ENCODE data around the gene HMGCS2.

Gene HMGCS2

DNA sequence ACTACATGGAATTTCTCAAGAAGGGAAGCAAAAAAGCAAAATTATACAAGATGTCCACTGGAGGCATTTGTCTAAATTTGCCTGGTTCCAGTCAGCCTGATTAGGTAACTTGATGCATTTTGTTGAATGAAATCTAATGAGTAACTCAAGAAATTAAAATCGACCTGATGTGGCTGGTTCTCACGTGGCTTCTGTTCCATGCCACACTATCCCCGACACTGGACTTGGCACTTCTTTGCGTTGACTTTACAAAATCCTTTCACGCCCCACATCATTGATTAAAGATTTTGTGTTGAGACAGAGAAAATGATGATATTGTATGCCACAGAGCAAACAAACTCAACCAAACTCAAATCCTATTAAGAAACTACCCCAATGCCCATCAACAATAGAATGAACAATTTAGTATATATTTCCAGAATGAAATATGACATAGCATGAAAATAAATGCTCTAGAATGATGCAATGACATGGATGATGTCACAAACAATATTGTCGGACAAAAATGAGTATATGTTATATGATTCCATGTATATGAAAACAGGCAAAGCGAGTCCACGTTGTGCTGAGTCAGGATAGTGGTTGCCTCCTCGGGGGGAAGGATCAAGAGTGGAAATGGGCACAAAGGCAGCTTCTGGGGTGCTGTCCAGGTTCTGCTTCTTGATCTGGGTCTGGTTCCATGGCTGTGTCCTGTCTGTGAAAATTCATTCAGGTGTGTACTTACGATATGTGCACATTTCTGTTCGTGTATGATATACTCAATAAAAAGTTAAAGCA is 12.9 kb upstream of the HMGCS2 start:
- no peak overlapping the region for H3K4me3 ChIP-seq (ENCODE audit: low read depth, low read length)
- TF ChIP-seq, protein P1, sequence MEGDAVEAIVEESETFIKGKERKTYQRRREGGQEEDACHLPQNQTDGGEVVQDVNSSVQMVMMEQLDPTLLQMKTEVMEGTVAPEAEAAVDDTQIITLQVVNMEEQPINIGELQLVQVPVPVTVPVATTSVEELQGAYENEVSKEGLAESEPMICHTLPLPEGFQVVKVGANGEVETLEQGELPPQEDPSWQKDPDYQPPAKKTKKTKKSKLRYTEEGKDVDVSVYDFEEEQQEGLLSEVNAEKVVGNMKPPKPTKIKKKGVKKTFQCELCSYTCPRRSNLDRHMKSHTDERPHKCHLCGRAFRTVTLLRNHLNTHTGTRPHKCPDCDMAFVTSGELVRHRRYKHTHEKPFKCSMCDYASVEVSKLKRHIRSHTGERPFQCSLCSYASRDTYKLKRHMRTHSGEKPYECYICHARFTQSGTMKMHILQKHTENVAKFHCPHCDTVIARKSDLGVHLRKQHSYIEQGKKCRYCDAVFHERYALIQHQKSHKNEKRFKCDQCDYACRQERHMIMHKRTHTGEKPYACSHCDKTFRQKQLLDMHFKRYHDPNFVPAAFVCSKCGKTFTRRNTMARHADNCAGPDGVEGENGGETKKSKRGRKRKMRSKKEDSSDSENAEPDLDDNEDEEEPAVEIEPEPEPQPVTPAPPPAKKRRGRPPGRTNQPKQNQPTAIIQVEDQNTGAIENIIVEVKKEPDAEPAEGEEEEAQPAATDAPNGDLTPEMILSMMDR (IDR thresholded peaks at IDR 0.05; ENCODE audit: borderline replicate concordance, insufficient read depth, low read depth, low read length) = no peak

DNA sequence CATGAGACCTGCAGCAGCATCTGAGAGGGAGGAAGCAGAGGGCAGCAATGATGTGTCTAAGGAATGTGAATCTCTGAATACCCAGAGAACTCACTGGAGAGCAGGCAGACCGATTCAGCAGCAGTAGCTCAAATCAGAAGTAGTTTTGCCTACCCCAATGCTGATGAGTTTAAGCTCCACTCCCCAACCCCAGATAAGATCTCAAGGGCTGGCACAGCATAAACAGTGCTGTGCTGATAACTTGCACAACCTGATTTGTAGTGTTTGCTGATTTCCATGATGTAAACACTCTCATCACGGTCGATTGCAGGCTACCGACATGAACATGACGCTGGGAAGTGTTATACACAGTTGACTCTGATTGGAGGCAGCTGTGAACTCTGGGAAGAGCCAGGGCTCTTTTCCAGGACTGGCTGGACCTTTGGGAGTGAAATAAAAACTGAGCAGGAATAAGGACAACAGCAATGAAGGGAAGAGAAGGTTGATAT is 11.2 kb upstream of the HMGCS2 start:
- no peak overlapping the region for H3K4me3 ChIP-seq (ENCODE audit: low read depth, low read length)
- TF ChIP-seq, protein P1 (IDR thresholded peaks at IDR 0.05; ENCODE audit: borderline replicate concordance, insufficient read depth, low read depth, low read length) = no peak

DNA sequence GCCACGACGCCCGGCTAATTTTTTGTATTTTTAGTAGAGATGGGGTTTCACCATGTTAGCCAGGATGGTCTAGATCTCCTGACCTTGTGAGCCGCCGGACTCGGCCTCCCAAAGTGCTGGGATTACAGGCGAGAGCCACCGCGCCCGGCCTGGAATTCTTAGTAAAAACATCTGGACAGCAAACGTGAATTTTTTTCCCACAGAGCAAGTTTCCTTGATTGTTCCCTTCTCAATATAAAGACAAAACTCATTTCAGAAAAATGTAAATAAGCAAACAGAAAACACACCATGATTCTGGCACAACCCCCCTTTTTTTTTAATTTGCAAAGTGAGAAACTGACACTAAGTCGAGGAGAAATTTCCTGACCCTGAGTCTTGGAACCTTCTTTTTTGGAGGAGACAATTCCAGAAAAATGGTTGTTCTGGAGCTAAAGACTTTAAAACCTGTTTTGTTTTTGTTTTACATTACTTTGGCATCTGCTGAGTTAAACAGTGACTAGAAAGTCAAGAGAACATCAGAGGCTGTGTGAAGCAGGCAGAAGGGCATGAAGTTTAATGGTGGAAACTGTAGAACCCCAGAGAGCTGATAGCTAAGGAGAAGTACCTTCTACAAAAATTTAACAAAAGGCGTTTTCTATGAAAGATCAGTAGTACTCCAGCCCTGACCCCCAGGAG is 10.3 kb upstream of the HMGCS2 start:
- no peak overlapping the region for H3K4me3 ChIP-seq (ENCODE audit: low read depth, low read length)
- TF ChIP-seq, protein P1 (IDR thresholded peaks at IDR 0.05; ENCODE audit: borderline replicate concordance, insufficient read depth, low read depth, low read length) = no peak

DNA sequence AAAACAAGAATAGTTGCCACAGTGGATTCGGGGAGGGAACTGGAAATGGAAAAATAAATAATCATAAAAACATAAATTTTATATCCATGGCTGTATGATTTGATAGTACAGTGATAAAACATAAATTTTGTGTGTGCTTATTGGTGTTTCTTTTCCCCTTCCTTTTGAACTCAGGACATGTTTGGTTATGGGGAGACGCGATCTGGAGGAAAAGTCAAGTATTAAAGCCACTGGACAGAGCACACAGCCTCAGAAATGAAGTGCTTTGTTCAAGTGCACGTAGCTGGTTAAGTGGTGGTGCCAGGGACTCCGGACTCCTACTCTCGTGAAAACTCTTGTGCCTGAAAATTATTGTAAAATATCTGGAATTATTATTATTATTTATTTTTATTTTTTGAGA is 9.7 kb upstream of the HMGCS2 start:
- H3K4me3 ChIP-seq (ENCODE audit: low read depth, low read length) = no peak overlapping the region
- TF ChIP-seq, protein P1 (IDR thresholded peaks at IDR 0.05; ENCODE audit: borderline replicate concordance, insufficient read depth, low read depth, low read length) = no peak

DNA sequence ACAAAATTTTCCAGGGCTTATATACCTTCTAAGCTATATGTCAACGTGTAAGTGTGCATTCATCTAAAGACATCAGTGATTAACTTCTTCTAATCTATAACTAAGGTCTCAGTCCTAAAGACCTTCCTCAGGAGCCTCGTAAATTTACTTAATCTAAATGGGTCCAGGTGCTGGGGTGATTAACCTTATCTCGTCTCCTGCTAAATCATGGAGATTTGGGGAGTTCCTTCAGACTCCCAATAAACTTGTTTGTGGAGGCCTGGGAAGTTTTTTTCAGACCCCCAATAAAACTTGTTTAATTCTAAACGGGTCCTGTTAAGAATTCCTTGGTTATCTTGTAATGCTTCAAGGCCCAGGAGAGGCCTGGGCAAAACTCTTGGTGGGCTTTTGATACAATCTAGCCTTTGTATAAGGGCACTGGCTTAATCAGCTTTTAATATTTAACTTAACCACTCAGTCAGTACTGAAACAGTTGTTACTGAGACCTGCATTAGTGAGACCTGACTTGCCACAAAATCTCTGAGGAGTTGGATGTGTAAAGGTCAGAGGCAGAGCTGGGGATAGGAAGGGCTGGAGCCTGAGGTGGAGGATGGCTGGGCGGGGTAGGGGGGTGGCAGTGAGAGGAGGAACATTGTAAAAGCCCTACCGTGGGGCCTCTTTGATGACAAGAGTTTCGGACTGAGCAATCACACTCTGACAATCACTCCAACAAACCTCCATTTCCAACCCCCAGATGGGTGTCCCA is 6.2 kb upstream of the HMGCS2 start:
- TF ChIP-seq, protein P1 (IDR thresholded peaks at IDR 0.05; ENCODE audit: borderline replicate concordance, insufficient read depth, low read depth, low read length) = no peak
- H3K4me3 ChIP-seq (ENCODE audit: low read depth, low read length) = no peak overlapping the region

DNA sequence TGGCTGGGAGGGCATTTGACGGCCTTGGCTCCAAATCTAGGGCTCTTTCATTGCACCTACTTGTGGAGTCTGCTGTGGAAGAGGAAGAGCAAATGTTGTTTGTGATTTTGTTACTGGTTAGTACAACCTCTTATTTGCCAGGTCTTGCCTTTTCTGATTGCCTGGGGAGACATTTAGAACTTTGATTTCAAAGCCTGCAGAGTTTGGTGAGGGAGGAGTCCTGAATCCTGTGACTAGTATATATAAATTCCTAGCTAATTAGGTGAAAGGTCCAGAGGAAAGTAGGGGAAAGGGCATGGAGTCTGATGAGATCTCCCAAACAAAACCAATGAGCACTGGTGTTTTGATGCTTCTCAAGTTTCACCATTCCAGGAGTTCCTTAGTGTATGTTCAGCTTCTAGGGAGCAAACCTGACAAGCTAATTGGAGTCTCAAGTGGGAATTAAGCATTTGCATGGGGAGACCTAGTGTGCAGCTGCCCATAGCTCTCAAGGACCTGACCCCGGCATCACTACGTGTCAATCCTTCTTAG is 5.1 kb upstream of the HMGCS2 start:
- TF ChIP-seq, protein P1 (IDR thresholded peaks at IDR 0.05; ENCODE audit: borderline replicate concordance, insufficient read depth, low read depth, low read length) = no peak

More for the DNA sequence above, 5.1 kb upstream of the HMGCS2 start:
- no peak overlapping the region for H3K4me3 ChIP-seq (ENCODE audit: low read depth, low read length)

Measured in GM12875 (cell line).